CD14-positive monocyte (primary cell): ENCODE results near the gene DPY30. TPM values are rescaled to one million over a fixed set of nuclear protein-coding genes. Genes with fewer than 3 reads are reported as not detected.

ENCODE experiments used
- DNase-seq, 3 donors: peaks; one replicate each; pipeline ENCODE4 v3.0.0-alpha.2; 2011 to 2022
- H2AFZ ChIP-seq: 2 replicates; pipeline ENCODE4 v1.6.0; 2012; ENCODE audit warnings: mild to moderate bottlenecking, low read depth, low read length, inconsistent platforms; ENCODE audit not compliant: insufficient read depth, poor library complexity, severe bottlenecking
- H3K27ac ChIP-seq, 2 donors: 1 replicate in 1 of 2; 2 replicates in 1 of 2; pipeline ENCODE4 v1.5.1; 2012 to 2013; ENCODE audit warnings: low read length in 2 of 2, control low read depth in 1 of 2, inconsistent platforms in 1 of 2, low read depth in 1 of 2, mild to moderate bottlenecking in 1 of 2
- H3K27me3 ChIP-seq, 2 donors: one replicate each; pipeline versions ENCODE4 v1.6.0 to v1.6.1; 2011 to 2013; ENCODE audit warnings: low read length in 2 of 2; ENCODE audit not compliant: control insufficient read depth in 2 of 2, insufficient read depth in 2 of 2
- H3K36me3 ChIP-seq, 2 donors: replicated peaks in 1 of 2; 1 replicate in 1 of 2; 2 replicates in 1 of 2; pipeline versions ENCODE4 v1.5.1 to v1.6.1; 2012 to 2013; ENCODE audit warnings: low read length in 2 of 2, control low read depth in 1 of 2, inconsistent platforms in 1 of 2, mild to moderate bottlenecking in 1 of 2; ENCODE audit not compliant: insufficient read depth in 2 of 2, control insufficient read depth in 1 of 2
- H3K4me1 ChIP-seq, 2 donors: 1 replicate in 1 of 2; 2 replicates in 1 of 2; pipeline versions ENCODE4 v1.5.1 to v1.6.1; 2012 to 2013; ENCODE audit warnings: low read length in 2 of 2, control low read depth in 1 of 2, inconsistent platforms in 1 of 2, mild to moderate bottlenecking in 1 of 2, moderate library complexity in 1 of 2; ENCODE audit not compliant: insufficient read depth in 2 of 2, control insufficient read depth in 1 of 2
- H3K4me2 ChIP-seq: replicated peaks from 2 replicates; pipeline ENCODE3; 2012; ENCODE audit warnings: low read length, moderate library complexity, mild to moderate bottlenecking; ENCODE audit not compliant: poor library complexity, severe bottlenecking; ENCODE audit errors: extremely low read depth
- H3K4me3 ChIP-seq, 3 experiments: fragments of 200-600 bp in 1 of 3; sonication (generic) in 1 of 3; replicated peaks in 1 of 3; 1 replicate in 2 of 3; 2 replicates in 1 of 3; pipeline ENCODE4 v1.5.1; 2011 to 2013; ENCODE audit warnings: low read length in 3 of 3, mild to moderate bottlenecking in 3 of 3, control low read depth in 2 of 3, low read depth in 2 of 3, inconsistent platforms in 1 of 3, moderate library complexity in 1 of 3
- H3K79me2 ChIP-seq: 2 replicates; pipeline ENCODE4 v1.6.0; 2012; ENCODE audit warnings: mild to moderate bottlenecking, control low read depth, inconsistent platforms, low read length, moderate library complexity; ENCODE audit not compliant: insufficient read depth
- H3K9ac ChIP-seq: 2 replicates; pipeline ENCODE4 v1.6.0; 2017; ENCODE audit warnings: low read length, mild to moderate bottlenecking; ENCODE audit not compliant: insufficient read depth, poor library complexity, severe bottlenecking
- H3K9me3 ChIP-seq, 2 donors: replicated peaks in 1 of 2; 1 replicate in 1 of 2; 2 replicates in 1 of 2; pipeline versions ENCODE4 v1.5.1 to v1.6.1; 2012 to 2013; ENCODE audit warnings: low read length in 2 of 2, control low read depth in 1 of 2; ENCODE audit not compliant: control insufficient read depth in 1 of 2, insufficient read depth in 1 of 2
- H4K20me1 ChIP-seq: 2 replicates; pipeline ENCODE4 v1.6.0; 2012; ENCODE audit warnings: mild to moderate bottlenecking, low read length, control low read depth, moderate library complexity; ENCODE audit not compliant: insufficient read depth
- H3K27ac Mint-ChIP-seq, 7 donors: one replicate each; pipeline ENCODE4 v1.8.0; 2020; ENCODE audit warnings: mild to moderate bottlenecking in 7 of 7, mixed read lengths in 7 of 7, moderate library complexity in 6 of 7, inconsistent platforms in 2 of 7
- H3K27me3 Mint-ChIP-seq, 3 donors: one replicate each; pipeline ENCODE4 v1.8.0; 2021 to 2022; ENCODE audit warnings: low read depth in 3 of 3, mild to moderate bottlenecking in 3 of 3, mixed read lengths in 3 of 3, moderate library complexity in 3 of 3, inconsistent platforms in 1 of 3
- H3K36me3 Mint-ChIP-seq, 2 donors: one replicate each; pipeline ENCODE4 v1.8.0; 2020; ENCODE audit warnings: mixed read lengths in 2 of 2, inconsistent platforms in 1 of 2, mild to moderate bottlenecking in 1 of 2
- H3K4me1 Mint-ChIP-seq: one replicate; pipeline ENCODE4 v1.8.0; 2020; ENCODE audit warnings: mild to moderate bottlenecking, mixed read lengths
- H3K4me3 Mint-ChIP-seq, 2 donors: one replicate each; pipeline ENCODE4 v1.8.0; 2020; ENCODE audit warnings: mild to moderate bottlenecking in 2 of 2, mixed read lengths in 2 of 2, moderate library complexity in 1 of 2
- H3K9me3 Mint-ChIP-seq, 7 donors: one replicate each; pipeline ENCODE4 v1.8.0; 2020 to 2022; ENCODE audit warnings: mixed read lengths in 7 of 7, mild to moderate bottlenecking in 6 of 7, moderate library complexity in 6 of 7, inconsistent platforms in 2 of 7
- CTCF ChIP-seq: fragments of 200-600 bp; IDR thresholded peaks from one replicate; pipeline ENCODE4 v1.8.0; 2022; ENCODE audit warnings: antibody characterized with exemption, mild to moderate bottlenecking
- WGBS: methylation state at CpG from one replicate; pipeline ENCODE4 v1.1.5; 2013; ENCODE audit warnings: missing lambda C conversion rate; ENCODE audit not compliant: insufficient coverage; 5-methylcytosine and 5-hydroxymethylcytosine counted together
- intact Hi-C, 2 donors: fragments of 100-400 bp; cut with micrococcal nuclease; formaldehyde crosslinking; loops; one replicate each; pipeline versions ENCODE4 v1.15.0 to v1.15.1; 2023
- polyA plus RNA-seq, 3 donors: library from polyadenylated mRNA; depleted of rRNA in 1 of 3; unstranded in 2 of 3; stranded (reverse) in 1 of 3; fragments of 300-500 nt in 2 of 3; fragments of >200 nt in 1 of 3; fragmentation: Illumina TruSeq in 2 of 3; gene quantifications; 1 replicate in 2 of 3; 2 replicates in 1 of 3; pipeline ENCODE4 v1.2.3, GENCODE V29; 2012 to 2021

DPY30 gene
- polyA plus RNA-seq, 3 donors = 53.7 to 137 (median 122) TPM

- Histone ChIP-seq H3K27ac (peak overlapping the region; percentile 81 to 91), H3K9ac (peak overlapping the region; percentile 87), H3K9me3 (no peaks in the 10 kb centered on the region), H4K20me1 (peaks cover 32% of the 10 kb centered on the region), H3K4me2 (peak overlapping the region; percentile 87), H3K36me3 (peaks cover 0 to 9% of the 10 kb centered on the region in 2 donors), H3K4me1 (peaks cover 31 to 38% of the 10 kb centered on the region in 2 donors), H3K27me3 (no peaks in the 10 kb centered on the region), H3K4me3 (peak overlapping the region; percentile 89 to 96 (median 96)), H2AFZ (peak overlapping the region; percentile 97), H3K79me2 (peaks cover 49% of the 10 kb centered on the region)
- peak overlapping the region; percentile 98 for H3K4me3 Mint-ChIP-seq
- peak overlapping the region; percentile 92 to 97 (median 96) for H3K27ac Mint-ChIP-seq
- WGBS = 0% methylated on average over 33 of the region's 40 CpGs
- H3K27me3 Mint-ChIP-seq = peaks cover 0 to 1% (median 0%) of the 10 kb centered on the region in 3 donors
- H3K36me3 Mint-ChIP-seq = peaks cover 8 to 9% of the 10 kb centered on the region in 2 donors
- no peak for TF ChIP-seq CTCF
- H3K9me3 Mint-ChIP-seq = peaks cover 0 to 3% (median 0%) of the 10 kb centered on the region in 7 donors
- peaks cover 35% of the 10 kb centered on the region for H3K4me1 Mint-ChIP-seq
- intact Hi-C loops = loop anchor here (5.0 to 10.0 kb wide), 3 partner anchors 57 to 71 kb away; no protein-coding TSS in a partner anchor
- DNase-seq = peak; percentile 52 to 60 (median 55)
Measured at GRCh38 chr2:32064021-32064601, 24.5 kb upstream of the DPY30 start.

- peaks cover 8% of the 10 kb centered on the region in 2 donors for H3K36me3 Mint-ChIP-seq
- H3K36me3 ChIP-seq = peaks cover 0 to 9% of the 10 kb centered on the region in 2 donors
- H3K79me2 ChIP-seq = peaks cover 43% of the 10 kb centered on the region
- no peaks in the 10 kb centered on the region for H3K27me3 ChIP-seq
- H3K9me3 Mint-ChIP-seq = peaks cover 0 to 3% (median 0%) of the 10 kb centered on the region in 7 donors
- peaks cover 0 to 4% (median 0%) of the 10 kb centered on the region in 3 donors for H3K27me3 Mint-ChIP-seq
- peak within 1 kb of the TSS; percentile 97 for H2AFZ ChIP-seq
- peak; percentile 45 for TF ChIP-seq CTCF
- peak within 1 kb of the TSS; percentile 81 to 91 for H3K27ac ChIP-seq
- H3K9ac ChIP-seq = peak within 1 kb of the TSS; percentile 87
- H3K4me3 Mint-ChIP-seq = peak within 1 kb of the TSS; percentile 98
- peak within 1 kb of the TSS; percentile 87 for H3K4me2 ChIP-seq
- H3K9me3 ChIP-seq = no peaks in the 10 kb centered on the region
- H3K27ac Mint-ChIP-seq = peak within 1 kb of the TSS; percentile 92 to 97 (median 96)
- H3K4me1 ChIP-seq = peaks cover 25 to 31% of the 10 kb centered on the region in 2 donors
- peak within 1 kb of the TSS; percentile 89 to 96 (median 96) for H3K4me3 ChIP-seq
- H4K20me1 ChIP-seq = peaks cover 27% of the 10 kb centered on the region
- under 1% methylated on average over 78 of the region's 79 CpGs for WGBS
- intact Hi-C loops = loop anchor here (5.0 to 10.0 kb wide), 3 partner anchors 56 to 71 kb away; no protein-coding TSS in a partner anchor
- peaks cover 29% of the 10 kb centered on the region for H3K4me1 Mint-ChIP-seq
- DNase-seq = peak; percentile 95 to 97 (median 96)
Measured at GRCh38 chr2:32063310-32064020, 23.9 kb upstream of the DPY30 start, which contains the start of gene SPAST. Gene SPAST (plus strand): TSS chr2:32063556. CDS start chr2:32063832, 276 bp downstream.
